ENCODE data around the gene TMEM11.
"Not testable (repeated sequence)": the region's sequence is repeated elsewhere in the genome, so short reads cannot be mapped to it uniquely, and the experiment has no call there.

Gene TMEM11

GRCh38 chr17:21242026-21242697, 28.2 kb upstream of the TMEM11 start:
- no peak for DNase-seq (ENCODE audit: low spot score)

DNA sequence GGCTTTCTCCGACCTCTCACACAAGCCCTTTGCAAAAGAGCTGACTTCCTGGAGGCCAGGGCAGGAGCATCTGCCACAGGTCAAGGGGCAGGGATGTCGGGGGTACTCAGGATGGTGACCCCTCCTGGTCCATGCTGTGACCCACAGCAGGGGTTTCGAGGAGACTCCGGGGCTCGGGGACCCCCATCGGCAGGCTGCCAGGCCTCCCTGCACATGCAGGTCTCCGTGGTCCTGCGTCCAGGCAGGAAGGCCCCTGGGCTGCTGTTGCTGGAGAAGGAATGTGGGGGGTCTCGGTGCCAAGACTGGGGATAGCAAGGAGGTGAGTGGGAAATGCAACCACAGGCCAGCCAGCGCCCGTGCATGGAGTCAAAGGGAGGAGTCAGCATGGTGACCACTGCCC, 27.6 kb upstream of the TMEM11 start:
- DNase-seq (ENCODE audit: low spot score): no peak

- no peak for DNase-seq (ENCODE audit: low spot score)
These were observed 26.6 kb upstream of the TMEM11 start for GRCh38 chr17:21240369-21241055.

GRCh38 chr17:21239680-21240368, 25.9 kb upstream of the TMEM11 start:
- no peak for DNase-seq (ENCODE audit: low spot score)

DNA sequence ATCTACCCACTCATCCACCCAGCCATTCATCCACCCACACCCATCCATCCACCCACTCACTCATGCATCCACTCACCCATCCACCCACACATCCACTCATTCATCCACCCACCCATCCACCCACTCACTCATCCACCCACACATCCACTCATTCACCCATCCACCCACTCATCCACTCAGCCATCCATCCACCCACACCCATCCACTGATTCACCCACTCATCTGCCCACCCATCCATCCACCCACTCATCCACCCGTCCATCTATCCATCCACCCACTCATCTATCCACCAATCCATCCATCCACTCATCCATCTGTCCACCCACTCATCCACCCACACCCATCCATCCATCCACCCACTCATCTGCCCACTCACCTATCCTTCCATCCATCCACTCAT, 22.0 kb upstream of the TMEM11 start:
- no peak for DNase-seq (ENCODE audit: low spot score)

DNA sequence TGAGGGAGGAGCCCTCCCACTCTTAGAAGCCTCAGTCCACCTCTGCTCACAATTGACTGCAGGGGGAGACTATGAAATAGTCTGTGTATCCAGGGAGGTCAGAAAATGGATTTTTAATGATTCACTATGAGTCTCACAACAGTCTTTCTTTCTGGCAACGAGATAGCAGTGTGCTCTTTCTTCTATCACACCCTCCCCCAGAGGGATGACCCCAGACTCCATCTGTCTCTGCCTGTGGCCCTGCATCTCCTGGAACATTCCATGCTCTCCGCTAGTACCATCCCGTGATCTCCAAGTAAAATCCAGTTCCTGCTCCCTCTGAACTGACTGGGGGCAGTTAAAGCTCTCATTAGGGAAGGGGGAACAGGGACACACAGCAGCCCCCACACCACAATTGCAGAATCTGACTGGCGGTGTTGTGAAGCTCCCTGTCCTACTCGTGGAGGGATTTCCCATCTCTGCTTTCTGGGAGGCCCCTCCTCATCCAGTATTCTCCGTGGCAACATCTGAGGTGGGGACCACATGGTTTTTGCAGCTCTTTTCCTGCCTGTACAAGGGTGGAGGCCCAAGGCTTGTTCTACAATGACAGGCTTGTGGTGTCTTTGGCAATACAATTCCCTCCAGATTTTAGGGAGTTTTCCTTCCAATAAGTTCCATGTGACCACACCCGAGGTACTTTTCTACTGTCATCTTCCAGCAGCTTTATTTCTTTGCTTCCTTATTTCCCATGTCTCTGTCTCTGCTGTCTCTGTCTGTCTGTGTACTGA, 19.8 kb upstream of the TMEM11 start:
- no peak for DNase-seq (ENCODE audit: low spot score)

DNA sequence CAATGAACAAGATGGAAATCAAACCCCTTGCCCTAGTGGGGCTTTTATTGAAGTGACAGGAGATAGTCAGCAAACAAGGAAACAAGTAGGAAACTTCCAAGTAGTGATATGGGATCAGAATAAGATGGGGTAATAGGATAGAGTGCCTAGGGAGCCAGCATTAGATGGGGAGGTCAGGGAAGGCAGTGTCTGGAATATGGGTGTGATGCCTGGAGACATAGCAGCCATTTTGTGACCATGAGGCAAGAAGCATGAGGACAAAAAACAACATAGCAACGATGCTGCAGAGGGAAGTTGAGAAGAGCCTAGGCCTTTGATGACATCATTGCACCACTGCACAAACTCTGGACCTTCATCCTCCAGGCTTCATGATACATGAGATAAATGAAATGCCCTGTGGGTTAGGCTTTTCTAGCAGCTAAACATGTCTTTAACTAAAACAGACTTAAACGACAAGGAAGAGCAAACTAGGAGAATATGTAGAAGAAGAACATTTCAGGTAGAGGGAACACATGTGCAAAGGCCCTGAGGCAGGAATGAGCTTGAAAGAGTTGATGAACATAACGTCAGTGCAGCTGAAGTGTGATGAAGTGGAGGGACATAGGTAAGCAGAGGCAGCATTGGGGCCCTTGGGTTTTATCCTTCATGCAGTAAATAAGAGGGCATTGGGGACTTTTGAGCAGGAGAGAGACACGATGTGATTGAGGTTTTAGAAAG, 18.2 kb upstream of the TMEM11 start:
- no peak for DNase-seq (ENCODE audit: low spot score)

GRCh38 chr17:21231533-21231932, 17.6 kb upstream of the TMEM11 start:
- DNase-seq (ENCODE audit: low spot score): no peak

GRCh38 chr17:21228845-21229244, 14.9 kb upstream of the TMEM11 start:
- no peak for DNase-seq (ENCODE audit: low spot score)

- DNase-seq (ENCODE audit: low spot score): no peak
These were observed 14.2 kb upstream of the TMEM11 start for GRCh38 chr17:21228111-21228510.

GRCh38 chr17:21227277-21227676, 13.3 kb upstream of the TMEM11 start:
- DNase-seq (ENCODE audit: low spot score): not testable (repeated sequence)

DNA sequence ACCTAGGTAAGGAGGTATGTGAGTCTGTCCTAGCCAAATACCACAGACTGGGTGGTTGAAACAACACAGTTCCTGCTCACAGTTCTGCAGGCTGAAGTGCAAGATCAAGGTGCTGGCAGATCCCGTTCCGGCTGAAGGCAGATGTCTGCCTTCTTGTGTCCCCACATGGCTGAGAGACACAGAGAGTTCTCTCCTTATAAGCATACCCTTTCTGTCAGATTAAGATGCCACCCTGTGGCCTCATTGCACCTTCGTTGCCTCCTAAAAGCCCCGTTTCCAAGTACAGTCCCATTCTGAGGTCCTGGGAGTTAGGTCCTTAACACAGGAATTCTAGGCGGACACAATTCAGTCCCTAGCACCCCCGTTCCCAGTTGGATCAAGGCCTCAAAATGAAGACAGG, 9.1 kb upstream of the TMEM11 start:
- no peak for DNase-seq (ENCODE audit: low spot score)

DNA sequence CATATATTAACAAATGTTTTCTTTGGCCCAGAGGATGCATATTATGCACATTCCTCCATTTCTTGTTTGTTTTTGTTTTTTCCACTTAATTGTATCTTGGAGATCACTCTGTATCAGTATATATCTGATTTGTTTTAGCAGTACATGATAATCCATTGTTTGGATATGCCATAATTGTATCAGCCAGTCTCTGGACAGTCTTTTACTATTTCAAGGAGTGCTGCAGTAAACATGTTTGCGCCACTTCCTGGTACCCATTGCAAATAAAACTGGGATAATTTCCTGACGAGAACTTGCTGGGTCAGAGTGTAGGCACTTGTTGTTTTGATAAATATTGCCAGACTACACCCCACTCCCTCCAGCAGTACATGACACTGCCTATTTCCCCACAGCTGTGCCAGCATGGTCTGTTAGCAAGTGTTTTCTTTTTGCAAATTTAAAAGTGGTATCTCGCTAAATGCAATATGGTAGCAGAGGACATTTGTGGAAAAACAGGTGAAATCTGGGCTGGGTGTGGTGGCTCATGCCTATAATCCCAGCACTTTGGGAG, 4.9 kb upstream of the TMEM11 start:
- DNase-seq (ENCODE audit: low spot score): no peak

GRCh38 chr17:21218101-21218500, 4.1 kb upstream of the TMEM11 start:
- no peak for DNase-seq (ENCODE audit: low spot score)

GRCh38 chr17:21217346-21217745, 3.4 kb upstream of the TMEM11 start:
- no peak for DNase-seq (ENCODE audit: low spot score)

- DNase-seq (ENCODE audit: low spot score): no peak
These were observed 2.0 kb upstream of the TMEM11 start for GRCh38 chr17:21215935-21216334.

DNA sequence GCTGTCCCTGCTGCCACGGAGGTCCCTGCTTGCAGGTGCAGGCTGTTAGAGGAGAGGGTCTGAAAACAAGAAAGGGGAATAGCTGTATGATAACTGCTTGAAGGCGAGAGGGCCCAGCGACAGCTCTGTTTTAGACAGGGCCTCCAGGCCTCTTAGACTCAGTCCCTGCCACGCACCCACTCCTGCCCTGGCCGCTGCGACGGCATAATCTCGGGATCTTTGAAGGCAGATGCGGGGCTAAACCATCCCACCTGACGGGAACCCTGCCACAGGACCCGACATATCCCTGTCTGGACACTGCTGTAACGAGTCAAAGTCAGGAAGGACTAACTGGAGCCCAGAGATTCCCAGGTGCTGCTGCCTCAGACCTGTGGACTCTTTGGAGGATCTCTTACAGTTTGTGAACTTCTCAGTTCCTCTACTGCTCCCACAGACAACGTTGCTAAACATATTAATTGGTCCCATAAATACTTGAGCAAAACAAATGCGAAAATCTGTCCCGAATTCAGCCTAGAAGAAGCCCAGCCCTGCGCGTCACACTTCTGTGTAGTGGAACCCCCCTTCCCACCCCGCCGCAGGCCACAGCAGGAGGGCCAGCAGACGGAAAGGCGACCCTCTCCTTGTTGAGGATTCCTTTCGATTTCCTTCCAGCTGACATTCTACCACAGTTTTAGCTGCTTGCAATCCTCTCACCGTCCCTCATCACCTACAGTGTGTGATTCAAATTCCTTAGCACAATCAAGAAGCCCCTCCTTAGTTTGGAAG, 998 bp upstream of the TMEM11 start:
- DNase-seq (ENCODE audit: low spot score): no peak

DNA sequence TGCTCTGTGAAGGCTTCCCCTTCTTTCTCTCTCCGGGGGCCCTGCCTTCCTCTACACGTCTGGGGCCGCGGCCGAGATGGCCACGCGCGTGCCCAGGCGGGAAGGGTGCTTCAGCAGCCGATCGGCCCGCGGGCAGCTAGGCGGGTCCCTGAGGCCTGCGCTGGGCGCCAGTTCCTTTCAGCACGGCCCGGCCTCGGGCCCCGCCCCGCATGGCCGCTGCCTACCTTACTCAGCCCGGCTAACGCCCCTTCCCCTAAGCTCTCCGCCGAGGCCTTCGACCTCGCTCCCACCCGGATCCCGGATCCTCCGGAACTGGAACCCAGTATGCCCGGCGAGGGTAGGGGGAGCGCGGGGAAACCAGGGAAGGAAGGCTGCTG, 335 bp downstream of the TMEM11 start:
- no peak for DNase-seq (ENCODE audit: low spot score)

- no peak for DNase-seq (ENCODE audit: low spot score)
These were observed 929 bp downstream of the TMEM11 start for GRCh38 chr17:21212826-21213637.

All from globus pallidus (tissue), 1 donor.